Measurements from ENCODE around the gene MFSD1. TPM values are rescaled to one million over a fixed set of nuclear protein-coding genes. Genes with fewer than 3 reads are reported as not detected.

MFSD1 gene
- polyA plus RNA-seq, 1 donor = 25.6 TPM

Other genes starting within 250 kb of the MFSD1 start
- gene MLF1, start 230.9 kb upstream of the MFSD1 start, polyA plus RNA-seq (ENCODE audit: insufficient read length) = 34.1 TPM
- 29.7 TPM for gene GFM1, start 157.5 kb upstream of the MFSD1 start, polyA plus RNA-seq (ENCODE audit: insufficient read length)
- 17.8 TPM for gene LXN, start 129.4 kb upstream of the MFSD1 start, polyA plus RNA-seq (ENCODE audit: insufficient read length)
- 3.3 TPM for gene RARRES1, start 69.6 kb upstream of the MFSD1 start, polyA plus RNA-seq (ENCODE audit: insufficient read length)